HEK293 (cell line): ENCODE results near the gene APCDD1L.

ENCODE experiments used
- BCL11A ChIP-seq: fragments of 450-650 bp; formaldehyde crosslinking; IDR thresholded peaks from 2 replicates; pipeline ENCODE4 v1.5.1; 2016; ENCODE audit warnings: low read depth, missing biosample characterization, missing genetic modification characterization
- BCL11B ChIP-seq: fragments of 450-650 bp; formaldehyde crosslinking; IDR thresholded peaks from 2 replicates; pipeline ENCODE4 v1.5.1; 2016; ENCODE audit warnings: low read depth, missing biosample characterization, missing genetic modification characterization
- CTCF ChIP-seq: fragments of 450-650 bp; formaldehyde crosslinking; IDR thresholded peaks from 2 replicates; pipeline ENCODE4 v1.5.1; 2016; ENCODE audit warnings: missing biosample characterization, missing genetic modification characterization
- REST ChIP-seq: fragments of 450-650 bp; formaldehyde crosslinking; IDR thresholded peaks from 2 replicates; pipeline ENCODE4 v1.5.1; 2016; ENCODE audit warnings: missing biosample characterization, missing genetic modification characterization
- ZBTB11 ChIP-seq: fragments of 450-650 bp; formaldehyde crosslinking; conservative IDR thresholded peaks from 2 replicates; pipeline ENCODE4 v1.5.1; 2016; ENCODE audit warnings: low read depth, missing biosample characterization, missing genetic modification characterization
- ZBTB44 ChIP-seq: fragments of 450-650 bp; IDR thresholded peaks from 2 replicates; pipeline ENCODE4 v1.5.1; 2018; ENCODE audit warnings: missing biosample characterization, mild to moderate bottlenecking, missing genetic modification characterization
- ZBTB7A ChIP-seq: fragments of 450-650 bp; formaldehyde crosslinking; IDR thresholded peaks from 2 replicates; pipeline ENCODE4 v1.5.1; 2016; ENCODE audit warnings: low read depth, missing biosample characterization, missing genetic modification characterization
- ZBTB8A ChIP-seq: fragments of 450-650 bp; formaldehyde crosslinking; IDR thresholded peaks from 2 replicates; pipeline ENCODE4 v1.5.1; 2016; ENCODE audit warnings: missing biosample characterization, missing genetic modification characterization
- ZFP41 ChIP-seq: fragments of 450-650 bp; formaldehyde crosslinking; IDR thresholded peaks from 2 replicates; pipeline ENCODE4 v1.5.1; 2016; ENCODE audit warnings: missing biosample characterization, missing genetic modification characterization, borderline replicate concordance
- ZNF280C ChIP-seq: fragments of 450-650 bp; formaldehyde crosslinking; IDR thresholded peaks from 2 replicates; pipeline ENCODE4 v1.5.1; 2016; ENCODE audit warnings: missing biosample characterization, missing genetic modification characterization
- ZNF350 ChIP-seq: fragments of 450-650 bp; formaldehyde crosslinking; IDR thresholded peaks from 2 replicates; pipeline ENCODE4 v1.5.0; 2017; ENCODE audit warnings: missing biosample characterization, mild to moderate bottlenecking, missing genetic modification characterization
- ZNF544 ChIP-seq: fragments of 450-650 bp; formaldehyde crosslinking; IDR thresholded peaks from 2 replicates; pipeline ENCODE4 v1.5.0; 2017; ENCODE audit warnings: missing biosample characterization, missing genetic modification characterization
- ZNF747 ChIP-seq: fragments of 450-650 bp; formaldehyde crosslinking; IDR thresholded peaks from 2 replicates; pipeline ENCODE4 v1.5.1; 2016; ENCODE audit warnings: missing biosample characterization, missing genetic modification characterization

- no peak for TF ChIP-seq ZBTB44 (tag by site-specific recombination)
- no peak for TF ChIP-seq CTCF (tag by site-specific recombination)
- no peak for TF ChIP-seq REST (tag by site-specific recombination)
- no peak for TF ChIP-seq ZNF544 (tag by site-specific recombination)
- TF ChIP-seq ZBTB8A (tag by site-specific recombination), result no peak
- TF ChIP-seq BCL11A, result no peak
- TF ChIP-seq BCL11B (tag by site-specific recombination), result no peak
- TF ChIP-seq ZBTB11, result no peak
- no peak for TF ChIP-seq ZNF350 (tag by site-specific recombination)
- no peak for TF ChIP-seq ZFP41 (tag by site-specific recombination)
- no peak for TF ChIP-seq ZNF747 (tag by site-specific recombination)
- no peak for TF ChIP-seq ZBTB7A (tag by site-specific recombination)
- no peak for TF ChIP-seq ZNF280C (tag by site-specific recombination)
Measured at GRCh38 chr20:58434326-58434725, 80.9 kb downstream of the APCDD1L start.
